ENCODE measurements around the gene ZFP1. TPM values are rescaled to one million over a fixed set of nuclear protein-coding genes. Genes with fewer than 3 reads are reported as not detected.

The ZFP1 gene
- polyA plus RNA-seq, 4 donors = 21.7 to 25.9 (median 23.1) TPM

GRCh38 chr16:75219838-75220237 lies 71.5 kb downstream of the ZFP1 start:
- DNase-seq (ENCODE audit: low read depth in 4 of 4, low spot score in 2 of 4) = no peak

Other genes with a start within 250 kb of the ZFP1 start
- gene WDR59, start 163.4 kb upstream of the ZFP1 start, polyA plus RNA-seq (ENCODE audit: insufficient read length in 4 of 4) = 100 to 1,000 TPM in 2 of 4 donors, 10 to 100 TPM in 2; 68.3 to 121 (median 95.2) TPM
- gene ZNRF1, start 149.5 kb upstream of the ZFP1 start, polyA plus RNA-seq (ENCODE audit: insufficient read length in 4 of 4) = 10 to 100 TPM; 31.6 to 38.3 (median 33.0) TPM
- 1 to 10 TPM; 6.0 to 8.1 (median 6.8) TPM for gene LDHD, start 31.7 kb upstream of the ZFP1 start, polyA plus RNA-seq (ENCODE audit: insufficient read length in 4 of 4)
- under 1 TPM in 2 of 4 donors, not detected in 2; 0.09 to 0.18 TPM for gene CTRB2, start 58.6 kb downstream of the ZFP1 start, polyA plus RNA-seq (ENCODE audit: insufficient read length in 4 of 4)
- gene CTRB1, start 70.5 kb downstream of the ZFP1 start, polyA plus RNA-seq (ENCODE audit: insufficient read length in 4 of 4) = under 1 TPM in 2 of 4 donors, not detected in 2; 0.13 to 0.20 TPM
- gene BCAR1, start 103.1 kb downstream of the ZFP1 start, polyA plus RNA-seq (ENCODE audit: insufficient read length in 4 of 4) = 10 to 100 TPM; 39.3 to 78.8 (median 64.1) TPM